HG03520 (cell line): ENCODE results near the gene UBE4B.
"Not testable (repeated sequence)": the region's sequence is repeated elsewhere in the genome, so short reads cannot be mapped to it uniquely, and the experiment has no call there.

ENCODE experiments used
- ATAC-seq: cut with Tn5 transposase; IDR thresholded peaks from one replicate; pipeline ENCODE4 v1.9.1; 2021; ENCODE audit warnings: mild to moderate bottlenecking, moderate library complexity; ENCODE audit not compliant: unreplicated experiment

Gene UBE4B

GRCh38 chr1:10032590-10033358 lies at the start of gene UBE4B:
TSS of gene UBE4B (plus strand) at chr1:10032958. CDS start at chr1:10033671, 713 bp downstream.
- ATAC-seq: peak; percentile 95

- ATAC-seq: no peak
These were observed 48.5 kb upstream of the UBE4B start for GRCh38 chr1:9984253-9984652.

- no peak for ATAC-seq
These were observed 47.8 kb upstream of the UBE4B start for GRCh38 chr1:9985001-9985400.

DNA sequence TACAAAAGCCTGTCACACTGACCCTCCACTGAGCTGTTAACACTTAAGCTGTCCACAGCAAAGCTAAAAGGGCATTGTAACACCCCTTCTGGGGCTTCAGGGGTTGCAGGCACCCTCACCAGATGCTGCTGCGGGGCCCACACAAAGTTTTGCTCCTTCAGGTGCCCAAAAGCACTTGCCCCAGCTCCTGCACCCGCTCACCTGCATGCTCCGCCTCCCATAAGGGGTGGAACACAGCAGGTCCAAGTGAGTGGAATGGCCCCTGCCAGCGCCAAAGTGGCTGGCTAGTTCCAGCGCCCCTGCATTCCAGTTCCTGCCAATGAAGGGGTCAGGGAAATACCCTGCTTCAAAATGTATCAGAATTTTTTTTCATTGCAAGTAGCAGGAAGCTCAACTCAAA lies 43.0 kb upstream of the UBE4B start:
- no peak for ATAC-seq

DNA sequence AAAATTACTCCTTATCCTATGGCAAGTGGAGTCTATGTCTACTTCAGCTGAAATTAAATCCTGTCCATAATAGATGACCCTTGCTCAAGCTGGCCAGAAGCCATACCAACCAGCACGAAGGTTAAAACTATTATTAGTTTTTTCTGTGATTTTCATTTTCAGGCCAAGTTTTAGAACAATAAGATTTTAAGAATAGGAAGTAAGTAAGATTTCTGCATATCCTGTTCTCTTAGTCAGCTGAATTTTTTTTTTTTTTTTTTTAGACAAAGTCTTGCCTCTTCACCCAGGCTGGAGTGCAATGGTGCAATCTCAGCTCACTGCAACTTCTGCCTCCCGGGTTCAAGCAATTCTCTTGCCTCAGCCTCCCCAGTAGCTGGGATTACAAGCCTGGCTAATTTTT lies 41.8 kb upstream of the UBE4B start:
- no peak for ATAC-seq

GRCh38 chr1:9992910-9993309 lies 39.8 kb upstream of the UBE4B start:
- ATAC-seq: no peak

DNA sequence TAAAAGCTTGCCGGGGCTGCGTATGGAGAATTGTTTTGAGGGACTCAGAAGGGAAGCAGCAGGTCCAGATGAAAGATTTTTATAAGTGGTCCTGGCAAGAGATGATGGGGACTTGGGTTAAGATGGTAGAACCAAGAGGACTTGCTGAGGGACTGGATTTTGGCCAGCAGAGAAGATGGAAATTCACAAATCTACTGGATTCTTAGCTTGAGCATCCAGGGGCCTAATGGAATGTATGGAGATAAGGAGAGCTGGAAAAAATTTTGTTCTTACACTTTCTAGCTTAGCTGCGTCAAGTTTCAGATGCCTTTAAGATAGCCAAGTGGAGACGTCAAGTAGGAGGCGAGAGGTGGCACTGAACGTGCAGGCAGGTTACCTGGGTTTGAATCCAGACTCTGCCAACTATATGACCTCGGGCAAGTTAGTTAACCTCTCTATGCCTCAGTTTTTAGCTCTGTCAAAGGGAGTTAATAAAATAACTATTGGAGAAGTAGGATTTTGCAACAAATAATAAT lies 39.1 kb upstream of the UBE4B start:
- ATAC-seq: no peak

DNA sequence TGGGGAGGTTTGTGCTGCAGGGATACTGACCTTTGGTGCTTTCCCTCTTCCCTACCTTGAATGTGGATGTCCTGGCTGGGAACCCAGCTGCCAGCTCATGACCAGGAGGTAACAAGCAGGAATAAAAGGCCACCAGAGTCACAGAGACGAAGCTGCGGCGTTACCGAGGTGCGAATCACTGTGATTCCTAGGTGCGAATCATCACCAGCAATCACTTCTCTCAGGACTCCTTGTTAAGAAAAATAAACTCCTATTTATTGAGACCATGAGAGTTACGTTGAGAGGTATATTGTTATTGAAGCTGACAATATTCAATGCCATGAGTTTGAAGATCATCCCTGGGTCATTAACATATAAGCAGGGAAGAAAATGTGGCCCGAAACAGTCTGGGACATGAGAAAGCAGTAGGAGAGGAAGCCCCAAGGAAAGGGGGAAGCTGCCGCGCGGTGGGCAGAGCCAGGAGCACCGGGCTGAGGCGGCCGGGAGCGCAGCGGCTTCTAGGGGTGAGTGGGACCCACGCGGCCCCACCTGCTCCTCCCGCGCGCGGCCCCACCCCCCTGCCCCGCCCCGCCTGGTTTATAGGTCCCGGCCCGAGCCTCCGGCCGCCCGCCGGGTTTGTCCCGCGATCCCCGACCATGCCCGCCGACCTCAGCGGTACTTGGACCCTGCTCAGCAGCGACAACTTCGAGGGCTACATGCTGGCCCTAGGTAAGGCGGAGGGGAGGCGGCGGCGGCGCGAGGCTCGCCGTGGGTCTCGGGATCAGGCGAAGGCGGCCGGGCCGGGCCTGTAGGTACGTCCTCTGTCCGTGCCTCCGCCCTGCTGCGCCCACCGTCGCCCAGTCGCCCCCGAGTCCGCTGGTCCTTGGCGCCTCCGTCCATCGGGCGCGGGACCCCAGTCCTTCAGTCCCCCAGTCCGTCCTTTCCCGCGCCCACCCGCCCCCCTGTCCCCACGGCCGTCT lies 35.9 kb upstream of the UBE4B start, which contains the start of gene RBP7:
Gene RBP7, plus strand, starts transcription at position 605 of the 959 bp plus-strand sequence. Its CDS starts 31 bp downstream, at position 636.
- ATAC-seq: no peak

GRCh38 chr1:10001016-10001665 lies 31.6 kb upstream of the UBE4B start:
- ATAC-seq: no peak

- ATAC-seq: not testable (repeated sequence)
These were observed 27.5 kb upstream of the UBE4B start for GRCh38 chr1:10005248-10005647.

GRCh38 chr1:10007169-10007568 lies 25.6 kb upstream of the UBE4B start:
- no peak for ATAC-seq

- no peak for ATAC-seq
These were observed 18.7 kb upstream of the UBE4B start for GRCh38 chr1:10014016-10014415.

- no peak for ATAC-seq
These were observed 13.2 kb upstream of the UBE4B start for GRCh38 chr1:10019561-10019960.

DNA sequence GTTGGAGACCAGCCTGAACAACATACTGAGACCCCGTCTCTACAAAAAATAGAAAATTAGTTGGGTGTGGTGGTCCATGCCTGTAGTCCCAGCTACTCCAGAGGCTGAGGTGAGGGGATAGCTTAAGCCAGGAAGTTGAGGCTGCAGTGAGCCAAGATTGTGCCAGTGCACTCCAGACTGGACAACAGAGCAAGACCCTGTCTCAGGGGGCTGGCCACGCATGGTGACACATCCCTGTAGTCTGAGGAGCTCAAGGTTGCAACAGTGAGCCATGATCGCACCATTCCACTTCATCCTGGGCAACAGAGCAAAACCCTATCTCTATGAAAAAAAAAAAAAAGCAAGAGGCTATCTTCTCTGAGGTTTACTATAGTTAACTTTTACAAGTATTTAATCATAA lies 12.7 kb upstream of the UBE4B start:
- no peak for ATAC-seq

DNA sequence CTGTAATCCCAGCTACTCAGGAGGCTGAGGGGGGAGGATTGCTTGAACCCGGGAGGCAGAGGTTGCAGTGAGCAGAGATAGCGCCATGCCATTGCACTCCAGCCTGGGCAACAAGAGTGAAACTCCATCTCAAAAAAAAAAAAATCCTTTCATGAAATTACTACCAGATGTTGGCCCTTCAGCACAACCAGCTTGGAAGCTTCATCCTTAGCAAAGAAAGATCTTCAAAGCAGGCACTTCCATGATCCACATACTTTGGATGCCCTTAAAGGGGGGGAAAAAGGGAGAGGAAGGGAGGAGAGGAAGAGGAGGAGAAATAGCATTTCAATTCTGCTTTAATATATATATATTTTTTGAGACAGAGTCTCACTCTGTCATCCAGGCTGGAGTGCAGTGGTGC lies 12.1 kb upstream of the UBE4B start:
- not testable (repeated sequence) for ATAC-seq

DNA sequence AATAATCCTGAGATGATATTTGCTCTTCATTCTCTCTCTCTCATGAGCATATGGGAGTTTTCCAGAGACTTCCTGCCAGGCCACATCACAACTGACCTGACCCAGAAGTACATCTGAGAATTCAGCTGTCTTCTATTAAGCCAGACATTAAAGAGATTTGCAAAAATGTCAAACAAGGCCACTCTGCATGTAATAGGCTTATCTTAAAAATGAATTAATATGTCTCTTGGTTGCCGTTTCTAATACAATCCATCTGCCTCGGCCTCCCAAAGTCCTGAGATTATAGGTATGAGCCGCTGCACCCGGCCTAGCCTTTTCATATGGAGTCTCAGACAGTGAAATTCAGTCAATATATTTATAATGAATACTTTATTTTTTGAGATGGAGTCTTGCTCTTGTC lies 10.8 kb upstream of the UBE4B start:
- ATAC-seq: not testable (repeated sequence)

DNA sequence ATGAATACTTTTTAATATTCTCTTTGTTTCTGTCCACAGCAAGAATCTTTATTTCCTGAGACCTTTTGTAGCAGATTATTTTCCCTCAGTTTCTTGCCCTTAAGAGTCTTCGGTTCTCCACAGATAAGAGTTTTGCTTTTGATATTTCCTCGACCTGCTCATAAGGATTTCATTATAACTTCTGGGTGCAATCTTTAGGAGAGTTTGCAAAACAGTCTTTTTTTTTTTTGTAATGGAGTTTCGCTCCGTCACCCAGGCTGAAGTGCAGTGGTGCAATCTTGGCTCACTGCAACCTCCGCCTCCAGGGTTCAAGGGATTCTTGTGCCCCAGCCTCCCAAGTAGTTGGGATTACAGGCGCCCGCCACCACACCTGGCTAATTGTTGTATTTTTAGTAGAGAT lies 10.1 kb upstream of the UBE4B start:
- ATAC-seq: no peak

- no peak for ATAC-seq
These were observed 7.4 kb upstream of the UBE4B start for GRCh38 chr1:10025354-10025753.

DNA sequence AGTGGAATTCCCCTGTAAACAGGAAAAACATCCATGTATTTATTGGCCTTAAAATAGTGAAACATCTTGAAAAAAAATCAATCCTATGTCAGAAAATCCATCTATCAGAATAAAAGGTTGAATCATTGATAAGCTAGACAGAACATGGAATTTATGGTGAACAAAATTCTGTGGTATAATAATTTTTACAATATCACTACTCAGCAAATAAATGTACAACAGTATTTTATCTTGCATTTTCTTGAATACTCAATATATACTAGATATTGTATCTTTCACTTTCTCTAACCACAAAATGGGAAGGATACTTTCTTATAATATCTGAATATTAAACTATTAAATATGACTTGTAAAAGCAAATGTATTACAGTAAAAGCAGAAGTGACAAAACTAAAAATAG lies 5.7 kb upstream of the UBE4B start:
- no peak for ATAC-seq

DNA sequence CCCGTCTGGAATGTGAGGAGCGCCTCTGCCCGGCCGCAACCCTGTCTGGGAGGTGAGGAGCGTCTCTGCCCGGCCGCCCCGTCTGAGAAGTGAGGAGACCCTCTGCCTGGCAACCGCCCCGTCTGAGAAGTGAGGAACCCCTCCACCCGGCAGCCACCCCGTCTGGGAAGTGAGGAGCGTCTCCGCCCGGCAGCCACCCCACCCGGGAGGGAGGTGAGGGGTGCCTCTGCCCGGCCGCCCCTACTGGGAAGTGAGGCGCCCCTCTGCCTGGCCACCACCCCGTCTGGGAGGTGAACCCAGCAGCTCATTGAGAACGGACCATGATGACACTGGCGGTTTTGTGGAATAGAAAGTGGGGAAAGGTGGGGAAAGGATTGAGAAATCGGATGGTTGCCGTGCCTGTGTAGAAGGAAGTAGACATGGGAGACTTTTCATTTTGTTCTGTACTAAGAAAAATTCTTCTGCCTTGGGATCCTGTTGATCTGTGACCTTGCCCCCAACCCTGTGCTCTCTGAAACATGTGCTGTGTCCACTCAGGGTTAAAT lies 3.7 kb upstream of the UBE4B start:
- not testable (repeated sequence) for ATAC-seq

DNA sequence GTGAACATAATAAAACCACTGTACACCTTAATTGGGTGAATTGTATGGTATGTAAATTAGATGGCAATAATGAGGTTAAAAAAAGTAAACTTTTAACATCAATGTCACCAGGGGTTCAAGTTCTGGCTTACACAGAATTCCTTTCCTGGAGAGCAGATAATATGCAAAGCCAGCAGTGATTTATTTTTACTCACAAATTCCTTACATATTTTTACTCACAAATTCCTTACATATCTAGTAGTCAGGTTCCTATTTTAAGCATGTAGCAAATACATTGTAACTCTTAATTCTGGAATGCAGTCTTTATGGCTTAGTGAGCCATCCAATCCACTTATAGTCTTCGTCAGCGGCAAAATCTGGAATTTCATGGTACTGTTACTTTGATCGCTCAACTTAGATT lies 1.3 kb upstream of the UBE4B start:
- ATAC-seq: no peak
